SKM-1 treated with dmso at 0.1 percent for 144 hours (cell line): ENCODE measurements around the gene PRDM5.
"Not testable (repeated sequence)": the region's sequence is repeated elsewhere in the genome, so short reads cannot be mapped to it uniquely, and the experiment has no call there.

Experiments
- DNase-seq: peaks from one replicate; lab custom pipeline; 2025; ENCODE audit not compliant: unreplicated experiment; lab: John Stamatoyannopoulos, UW

Gene PRDM5

GRCh38 chr4:120658772-120659171 is 263.8 kb downstream of the PRDM5 start:
- DNase-seq = peak; percentile 96

GRCh38 chr4:120653804-120654573 is 268.5 kb downstream of the PRDM5 start:
- no peak for DNase-seq

- DNase-seq = not testable (repeated sequence)
These were observed 274.2 kb downstream of the PRDM5 start for GRCh38 chr4:120648336-120648735.
